Uterus (tissue), 4 donors: ENCODE measurements around the gene SHROOM4. TPM values are rescaled to one million over a fixed set of nuclear protein-coding genes. Genes with fewer than 3 reads are reported as not detected.

Experiments
- DNase-seq, 2 donors: peaks; one replicate each; pipeline ENCODE4 v3.0.0-alpha.2; 2019 to 2020
- H3K27ac ChIP-seq, 2 donors: fragments of 200-600 bp; sonication (generic); 1 replicate in 1 of 2; 2 replicates in 1 of 2; pipeline ENCODE4 v1.5.1; 2016 to 2018
- H3K27me3 ChIP-seq, 2 donors: fragments of 200-600 bp; sonication (generic); one replicate each; pipeline ENCODE4 v1.5.1; 2018 to 2019; ENCODE audit warnings: control low read depth in 1 of 2
- H3K36me3 ChIP-seq, 2 donors: fragments of 200-600 bp; sonication (generic); one replicate each; pipeline ENCODE4 v1.5.1; 2019; ENCODE audit warnings: control low read depth in 1 of 2
- H3K4me1 ChIP-seq, 2 donors: fragments of 200-600 bp; sonication (generic); one replicate each; pipeline ENCODE4 v1.5.1; 2018 to 2019; ENCODE audit warnings: control low read depth in 1 of 2
- H3K4me3 ChIP-seq, 2 donors: fragments of 200-600 bp; sonication (generic); 1 replicate in 1 of 2; 2 replicates in 1 of 2; pipeline ENCODE4 v1.5.1; 2018 to 2019; ENCODE audit warnings: mild to moderate bottlenecking in 1 of 2
- H3K9me3 ChIP-seq, 2 donors: fragments of 200-600 bp; sonication (generic); one replicate each; pipeline ENCODE4 v1.5.1; 2019; ENCODE audit warnings: control low read depth in 1 of 2
- CTCF ChIP-seq, 4 experiments: fragments of 200-600 bp in 2 of 4; fragments of 450-650 bp in 2 of 4; sonication (generic) in 2 of 4; IDR thresholded peaks; one replicate each; pipeline ENCODE4 v1.5.1; 2016 to 2019; ENCODE audit warnings: antibody characterized with exemption in 4 of 4, mild to moderate bottlenecking in 2 of 4, moderate library complexity in 1 of 4
- POLR2A ChIP-seq, 2 donors: fragments of 450-650 bp; IDR thresholded peaks; one replicate each; pipeline ENCODE4 v1.6.1; 2016; ENCODE audit warnings: antibody characterized with exemption in 2 of 2, mild to moderate bottlenecking in 1 of 2, moderate library complexity in 1 of 2
- intact Hi-C: fragments of 100-400 bp; cut with DNase I; formaldehyde crosslinking; loops from one replicate; pipeline ENCODE4 v1.15.1; 2023; ENCODE audit warnings: low total_unique reads
- total RNA-seq, 4 donors: library from RNA; depleted of rRNA in 3 of 4; stranded (reverse); fragments of >200 nt in 3 of 4; gene quantifications; one replicate each; pipeline versions ENCODE4 v1.1.0 to v1.2.4, GENCODE V29; 2014 to 2023
- donor health status: DM: yes; HTN: yes; CAD: no.

The SHROOM4 gene
- total RNA-seq, 4 donors from 2014 or later: 9.7 to 18.8 (median 12.5) TPM

GRCh38 chrX:50762578-50762977 is 51.4 kb downstream of the SHROOM4 start:
- Histone ChIP-seq H3K4me1 (no peaks in the 10 kb centered on the region), H3K9me3 (no peaks in the 10 kb centered on the region), H3K4me3 (no peak overlapping the region), H3K27ac (no peak overlapping the region), H3K27me3 (no peaks in the 10 kb centered on the region), H3K36me3 (no peaks in the 10 kb centered on the region)
- TF ChIP-seq POLR2A (IDR thresholded peaks at IDR 0.05): no peak
- no peak for TF ChIP-seq CTCF (IDR thresholded peaks at IDR 0.05)
- intact Hi-C loops: no loop called here
- no peak for DNase-seq

GRCh38 chrX:50756276-50756675 is 57.7 kb downstream of the SHROOM4 start:
- H3K4me1 ChIP-seq: no peaks in the 10 kb centered on the region
- no peaks in the 10 kb centered on the region for H3K27me3 ChIP-seq
- no peaks in the 10 kb centered on the region for H3K9me3 ChIP-seq
- TF ChIP-seq CTCF (IDR thresholded peaks at IDR 0.05): no peak
- TF ChIP-seq POLR2A (IDR thresholded peaks at IDR 0.05): no peak
- intact Hi-C loops: no loop called here
- no peak overlapping the region for H3K27ac ChIP-seq
- no peak overlapping the region for H3K4me3 ChIP-seq
- no peak for DNase-seq
- H3K36me3 ChIP-seq: no peaks in the 10 kb centered on the region

- H3K9me3 ChIP-seq: no peaks in the 10 kb centered on the region
- no peak overlapping the region for H3K4me3 ChIP-seq
- TF ChIP-seq CTCF (IDR thresholded peaks at IDR 0.05): no peak
- TF ChIP-seq POLR2A (IDR thresholded peaks at IDR 0.05): no peak
- no peak for DNase-seq
- intact Hi-C loops: no loop called here
- no peak overlapping the region for H3K27ac ChIP-seq
- H3K36me3 ChIP-seq: no peaks in the 10 kb centered on the region
- no peaks in the 10 kb centered on the region for H3K27me3 ChIP-seq
- no peaks in the 10 kb centered on the region for H3K4me1 ChIP-seq
Measured at GRCh38 chrX:50751091-50751490, 62.9 kb downstream of the SHROOM4 start.

- H3K4me3 ChIP-seq: no peak overlapping the region
- no peaks in the 10 kb centered on the region for H3K4me1 ChIP-seq
- TF ChIP-seq POLR2A (IDR thresholded peaks at IDR 0.05) (no peak), CTCF (IDR thresholded peaks at IDR 0.05) (peak in 3 of 4 experiments; percentile 33 to 46 (median 42))
- H3K9me3 ChIP-seq: no peaks in the 10 kb centered on the region
- intact Hi-C loops: no loop called here
- H3K27me3 ChIP-seq: no peaks in the 10 kb centered on the region
- H3K36me3 ChIP-seq: no peaks in the 10 kb centered on the region
- no peak overlapping the region for H3K27ac ChIP-seq
- DNase-seq: no peak
Measured at GRCh38 chrX:50747471-50747900, 66.5 kb downstream of the SHROOM4 start.

- Histone ChIP-seq H3K36me3 (no peaks in the 10 kb centered on the region), H3K4me1 (no peaks in the 10 kb centered on the region), H3K9me3 (no peaks in the 10 kb centered on the region), H3K27ac (no peak overlapping the region), H3K4me3 (no peak overlapping the region), H3K27me3 (no peaks in the 10 kb centered on the region)
- DNase-seq: no peak
- TF ChIP-seq POLR2A (IDR thresholded peaks at IDR 0.05) (no peak), CTCF (IDR thresholded peaks at IDR 0.05) (no peak)
- intact Hi-C loops: no loop called here
Measured at GRCh38 chrX:50736656-50737055, 77.3 kb downstream of the SHROOM4 start.
